HepG2 (cell line): ENCODE data around the gene SLC36A1. TPM values are rescaled to one million over a fixed set of nuclear protein-coding genes. Genes with fewer than 3 reads are reported as not detected.

Experiments used
- ATAC-seq: fragments of 200-7000 bp; cut with Tn5 transposase; 3 replicates; pipeline ENCODE4 v1.9.1; 2020; ENCODE audit warnings: mild to moderate bottlenecking, moderate library complexity
- BruUV-seq: library from RNA; stranded (reverse); fragments of 400-500 nt; replicated peaks from 2 replicates; lab custom pipeline; 2021; lab: Mats Ljungman, UMichigan
- CTCF ChIA-PET: fragments of 300-600 bp; formaldehyde crosslinking; extraction: SDS; loops from one replicate; lab custom pipeline; 2021; ENCODE audit warnings: low total read pairs, inconsistent platforms, low intra/inter-chr PET ratio; lab: Yijun Ruan, JAX
- POLR2A ChIA-PET: fragments of 350-600 bp; sonication (Branson Sonifier 250); formaldehyde crosslinking; loops from one replicate; lab custom pipeline; 2020; ENCODE audit warnings: antibody characterized with exemption, inconsistent platforms; lab: Yijun Ruan, JAX
- DNase-seq: peaks from one replicate; pipeline ENCODE4 v3.0.0-alpha.2; 2015; ENCODE audit warnings: low spot score
- FAIRE-seq: peaks from 3 replicates; lab custom pipeline; 2011; peaks lifted over from hg19 to GRCh38; lab: Jason Lieb, UNC
- H2AFZ ChIP-seq: one replicate; pipeline ENCODE4 v1.6.1; 2011; ENCODE audit warnings: low read length, inconsistent platforms
- H3K27ac ChIP-seq: fragments of 300-600 bp; 3 replicates; pipeline ENCODE4 v1.8.0; 2011; ENCODE audit warnings: mixed run types, mild to moderate bottlenecking, mixed read lengths, low read length, inconsistent platforms; ENCODE audit not compliant: insufficient read depth; ENCODE audit errors: extremely low read length
- H3K27me3 ChIP-seq, 2 experiments: fragments of 200-600 bp in 1 of 2; 2 replicates in 1 of 2; 3 replicates in 1 of 2; pipeline versions ENCODE4 v1.6.0 to v1.8.0; 2011; ENCODE audit warnings: low read length in 2 of 2, mild to moderate bottlenecking in 2 of 2, moderate library complexity in 2 of 2, inconsistent platforms in 1 of 2; ENCODE audit not compliant: insufficient read depth in 2 of 2, control insufficient read depth in 1 of 2
- H3K36me3 ChIP-seq, 2 experiments: fragments of 200-600 bp in 1 of 2; replicated peaks in 1 of 2; 2 replicates in 1 of 2; 3 replicates in 1 of 2; pipeline versions ENCODE4 v1.5.1 to v1.8.0; 2011; ENCODE audit warnings: low read length in 2 of 2, inconsistent platforms in 1 of 2; ENCODE audit not compliant: insufficient read depth in 2 of 2, control insufficient read depth in 1 of 2
- H3K4me1 ChIP-seq: 2 replicates; pipeline ENCODE4 v1.5.1; 2012; ENCODE audit warnings: low read length, inconsistent platforms; ENCODE audit not compliant: insufficient read depth
- H3K4me2 ChIP-seq: 2 replicates; pipeline ENCODE4 v1.6.0; 2011; ENCODE audit warnings: low read depth, low read length, inconsistent platforms
- H3K4me3 ChIP-seq, 3 experiments: fragments of 200-600 bp in 1 of 3; sonication (generic), shearing (Covaris generic) in 1 of 3; replicated peaks in 1 of 3; 2 replicates each; pipeline ENCODE4 v1.5.1; 2011 to 2016; ENCODE audit warnings: low read length in 3 of 3, inconsistent platforms in 2 of 3, low read depth in 2 of 3, mild to moderate bottlenecking in 2 of 3, control low read depth in 1 of 3, mixed read lengths in 1 of 3; ENCODE audit not compliant: insufficient read depth in 1 of 3
- H3K79me2 ChIP-seq: one replicate; pipeline ENCODE4 v1.6.1; 2011; ENCODE audit warnings: low read length, inconsistent platforms; ENCODE audit not compliant: insufficient read depth
- H3K9ac ChIP-seq: 2 replicates; pipeline ENCODE4 v1.6.0; 2011; ENCODE audit warnings: mild to moderate bottlenecking, low read depth, low read length, inconsistent platforms; ENCODE audit not compliant: insufficient read depth
- H3K9me3 ChIP-seq: 2 replicates; pipeline ENCODE4 v1.5.1; 2012; ENCODE audit warnings: mild to moderate bottlenecking, low read length
- H4K20me1 ChIP-seq: 2 replicates; pipeline ENCODE4 v1.6.0; 2011; ENCODE audit warnings: inconsistent platforms, mild to moderate bottlenecking, low read length, moderate library complexity; ENCODE audit not compliant: insufficient read depth
- ATRX ChIP-seq: sonication (generic); formaldehyde crosslinking; IDR thresholded peaks from 2 replicates; pipeline ENCODE4 v1.4.0; 2020; ENCODE audit warnings: missing genetic modification reagents, borderline replicate concordance
- CSRNP2 ChIP-seq: sonication (generic); formaldehyde crosslinking; conservative IDR thresholded peaks from 2 replicates; pipeline ENCODE4 v1.8.0; 2022; ENCODE audit warnings: low read depth, missing genetic modification reagents
- JUNB ChIP-seq: sonication (generic); formaldehyde crosslinking; IDR thresholded peaks from 2 replicates; pipeline ENCODE4 v1.8.0; 2022; ENCODE audit warnings: missing genetic modification reagents, mild to moderate bottlenecking, borderline replicate concordance
- KDM2A ChIP-seq: sonication (generic); formaldehyde crosslinking; IDR thresholded peaks from 2 replicates; pipeline ENCODE4 v1.4.0; 2020; ENCODE audit warnings: low read depth, missing genetic modification reagents, borderline replicate concordance
- MIXL1 ChIP-seq: IDR thresholded peaks from 2 replicates; pipeline ENCODE4 v1.6.1; 2016
- NR2F1 ChIP-seq, 2 experiments: fragments of 450-650 bp in 1 of 2; formaldehyde crosslinking in 1 of 2; IDR thresholded peaks; 2 replicates each; pipeline versions ENCODE4 v1.5.0 to v1.6.1; 2016 to 2020; ENCODE audit warnings: mild to moderate bottlenecking in 1 of 2, missing compliant biosample characterization in 1 of 2, missing genetic modification reagents in 1 of 2, moderate library complexity in 1 of 2
- PRMT3 ChIP-seq: sonication (generic); formaldehyde crosslinking; IDR thresholded peaks from 2 replicates; pipeline ENCODE4 v1.8.1; 2022; ENCODE audit warnings: low read depth, mild to moderate bottlenecking, moderate library complexity, missing genetic modification reagents, borderline replicate concordance
- ZNF333 ChIP-seq: sonication (generic); formaldehyde crosslinking; IDR thresholded peaks from 2 replicates; pipeline ENCODE4 v1.4.0; 2020; ENCODE audit warnings: mild to moderate bottlenecking, missing genetic modification reagents, borderline replicate concordance
- ZNF562 ChIP-seq: sonication (generic); formaldehyde crosslinking; IDR thresholded peaks from 2 replicates; pipeline ENCODE4 v1.8.0; 2022; ENCODE audit warnings: missing genetic modification reagents, borderline replicate concordance
- ZNF780A ChIP-seq: sonication (generic); formaldehyde crosslinking; IDR thresholded peaks from 2 replicates; pipeline ENCODE4 v1.8.0; 2022; ENCODE audit warnings: mild to moderate bottlenecking, missing genetic modification reagents, moderate library complexity
- ZNF878 ChIP-seq: sonication (generic); formaldehyde crosslinking; IDR thresholded peaks from 2 replicates; pipeline ENCODE4 v1.8.1; 2023; ENCODE audit warnings: mild to moderate bottlenecking, missing genetic modification reagents, moderate library complexity
- WGBS: methylation state at CpG from one replicate; pipeline ENCODE4 v1.1.6; 2017; ENCODE audit warnings: low lambda C conversion rate; 5-methylcytosine and 5-hydroxymethylcytosine counted together
- in situ Hi-C: cut with HindIII; loops from 2 replicates; pipeline ENCODE4 v1.10.0; 2017; ENCODE audit warnings: low pct_unique_long_range_greater_than_20kb; ENCODE audit not compliant: extremely low pct_ligation_motif_present
- intact Hi-C: fragments of 100-400 bp; cut with micrococcal nuclease; formaldehyde crosslinking; loops from one replicate; pipeline ENCODE4 v1.10.0; 2022; ENCODE audit not compliant: unreplicated experiment
- polyA plus RNA-seq, 8 experiments: library from polyadenylated mRNA; depleted of rRNA in 3 of 8; stranded (reverse) in 7 of 8; unstranded in 1 of 8; fragments of >200 nt; fragmentation: Illumina TruSeq in 4 of 8; extraction: Trizol in 4 of 8; gene quantifications; 2 replicates each; pipeline versions ENCODE4 v1.2.1 to v1.2.3, GENCODE V29; 2011 to 2016; ENCODE audit warnings: low read depth in 4 of 8, missing spikeins in 1 of 8, mixed read lengths in 1 of 8; ENCODE audit not compliant: insufficient read depth in 1 of 8
- total RNA-seq, 5 experiments: library from RNA; depleted of rRNA; stranded (reverse); fragments of >200 nt; fragmentation: Illumina TruSeq; extraction: Trizol; gene quantifications; 2 replicates each; pipeline ENCODE4 v1.2.3, GENCODE V29; 2016; ENCODE audit warnings: low read depth in 1 of 5
- TF ChIP-seq, protein P1 (sequence below): sonication (generic); formaldehyde crosslinking; IDR thresholded peaks from 2 replicates; pipeline ENCODE4 v1.4.0; 2020; ENCODE audit warnings: missing genetic modification reagents
- TF ChIP-seq, protein P2 (sequence below): sonication (generic); formaldehyde crosslinking; IDR thresholded peaks from 2 replicates; pipeline ENCODE4 v1.5.0; 2020; ENCODE audit warnings: missing genetic modification reagents

Gene SLC36A1
- total and polyA plus RNA-seq, 2 of the 13 experiments (the other 11 are each of a cell fraction or from before 2014, with no cell fraction given): 8.0 to 8.9 TPM

- in situ Hi-C loops: no loop called here
- POLR2A ChIA-PET: no interaction called here
These were observed 16.7 kb downstream of the SLC36A1 start for GRCh38 chr5:151464101-151464500.

GRCh38 chr5:151465476-151465875 is 18.1 kb downstream of the SLC36A1 start:
- no peak overlapping the region for H3K4me3 ChIP-seq
- intact Hi-C loops: no loop called here
- H3K9me3 ChIP-seq: no peaks in the 10 kb centered on the region
- peaks cover 7 to 25% of the 10 kb centered on the region in 2 experiments; a peak in 4 of 5 replicates for H3K36me3 ChIP-seq
- ChIA-PET CTCF (no interaction called here), POLR2A (no interaction called here)
- H3K9ac ChIP-seq: no peak overlapping the region
- BruUV-seq: no TSS peak
- H4K20me1 ChIP-seq: no peaks in the 10 kb centered on the region
- WGBS: 91% methylated on average over 4 of the region's 4 CpGs
- H3K4me2 ChIP-seq: no peak overlapping the region
- H3K4me1 ChIP-seq: peaks cover 6% of the 10 kb centered on the region; the same call in 1 of the 2 replicates
- H3K79me2 ChIP-seq: no peaks in the 10 kb centered on the region
- H3K27me3 ChIP-seq: no peaks in the 10 kb centered on the region
- no peak overlapping the region for H3K27ac ChIP-seq
- no peak overlapping the region for H2AFZ ChIP-seq
- ATAC-seq (no peak), DNase-seq (no peak), FAIRE-seq (no peak)
- in situ Hi-C loops: no loop called here
- no peak for TF ChIP-seq ZNF780A (CRISPR knock-in tag)
- TF ChIP-seq, protein P1, sequence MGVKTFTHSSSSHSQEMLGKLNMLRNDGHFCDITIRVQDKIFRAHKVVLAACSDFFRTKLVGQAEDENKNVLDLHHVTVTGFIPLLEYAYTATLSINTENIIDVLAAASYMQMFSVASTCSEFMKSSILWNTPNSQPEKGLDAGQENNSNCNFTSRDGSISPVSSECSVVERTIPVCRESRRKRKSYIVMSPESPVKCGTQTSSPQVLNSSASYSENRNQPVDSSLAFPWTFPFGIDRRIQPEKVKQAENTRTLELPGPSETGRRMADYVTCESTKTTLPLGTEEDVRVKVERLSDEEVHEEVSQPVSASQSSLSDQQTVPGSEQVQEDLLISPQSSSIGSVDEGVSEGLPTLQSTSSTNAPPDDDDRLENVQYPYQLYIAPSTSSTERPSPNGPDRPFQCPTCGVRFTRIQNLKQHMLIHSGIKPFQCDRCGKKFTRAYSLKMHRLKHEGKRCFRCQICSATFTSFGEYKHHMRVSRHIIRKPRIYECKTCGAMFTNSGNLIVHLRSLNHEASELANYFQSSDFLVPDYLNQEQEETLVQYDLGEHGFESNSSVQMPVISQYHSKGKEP (CRISPR knock-in tag): no peak
- no peak for TF ChIP-seq CSRNP2 (CRISPR knock-in tag)
- no peak for TF ChIP-seq ZNF333 (CRISPR knock-in tag)
- TF ChIP-seq ZNF878 (CRISPR knock-in tag): no peak
- no peak for TF ChIP-seq NR2F1 (CRISPR knock-in tag; IDR thresholded peaks at IDR 0.05)
- TF ChIP-seq KDM2A (CRISPR knock-in tag): no peak
- TF ChIP-seq ATRX (CRISPR knock-in tag): no peak
- TF ChIP-seq, protein P2, sequence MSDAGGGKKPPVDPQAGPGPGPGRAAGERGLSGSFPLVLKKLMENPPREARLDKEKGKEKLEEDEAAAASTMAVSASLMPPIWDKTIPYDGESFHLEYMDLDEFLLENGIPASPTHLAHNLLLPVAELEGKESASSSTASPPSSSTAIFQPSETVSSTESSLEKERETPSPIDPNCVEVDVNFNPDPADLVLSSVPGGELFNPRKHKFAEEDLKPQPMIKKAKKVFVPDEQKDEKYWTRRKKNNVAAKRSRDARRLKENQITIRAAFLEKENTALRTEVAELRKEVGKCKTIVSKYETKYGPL (CRISPR knock-in tag): no peak
- TF ChIP-seq PRMT3 (CRISPR knock-in tag): no peak
- no peak for TF ChIP-seq MIXL1 (CRISPR knock-in tag)

More at GRCh38 chr5:151464101-151464500, 16.7 kb downstream of the SLC36A1 start:
- intact Hi-C loops: no loop called here
- TF ChIP-seq ZNF562 (CRISPR knock-in tag) (no peak), JUNB (CRISPR knock-in tag) (no peak)
- H3K27ac ChIP-seq: no peak overlapping the region
- DNase-seq (no peak), ATAC-seq (no peak), FAIRE-seq (no peak)
- no peak overlapping the region for H2AFZ ChIP-seq
- CTCF ChIA-PET: interaction anchor here (1.6 to 1.9 kb wide), 2 partner anchors 16 to 36 kb away, joined by 3 to 31 read pairs; partner anchors contain the start of gene SLC36A1
- 86% methylated on average over 4 of the region's 4 CpGs for WGBS
- H3K4me2 ChIP-seq: no peak overlapping the region
- no peaks in the 10 kb centered on the region for H3K27me3 ChIP-seq
- no TSS peak for BruUV-seq
- H3K79me2 ChIP-seq: no peaks in the 10 kb centered on the region
- H3K9me3 ChIP-seq: no peaks in the 10 kb centered on the region
- no peaks in the 10 kb centered on the region for H4K20me1 ChIP-seq
- H3K36me3 ChIP-seq: peaks cover 9 to 25% of the 10 kb centered on the region in 2 experiments; a peak in 4 of 5 replicates
- no peaks in the 10 kb centered on the region for H3K4me1 ChIP-seq
- H3K9ac ChIP-seq: no peak overlapping the region
- H3K4me3 ChIP-seq: no peak overlapping the region
